H1 (cell line): ENCODE data around the gene RIPOR1. TPM values are rescaled to one million over a fixed set of nuclear protein-coding genes. Genes with fewer than 3 reads are reported as not detected.

Source experiments
- CTCF ChIA-PET: fragments of 300-600 bp; sonication (Branson Sonifier 250); formaldehyde crosslinking; loops from one replicate; lab custom pipeline; 2021; ENCODE audit not compliant: partially characterized antibody; lab: Charles Lee
- POLR2A ChIA-PET: fragments of 300-600 bp; sonication (Branson Sonifier 250); formaldehyde crosslinking; loops from one replicate; lab custom pipeline; 2021; ENCODE audit warnings: inconsistent platforms; ENCODE audit not compliant: partially characterized antibody; lab: Charles Lee
- DNase-seq, 2 experiments: peaks; one replicate each; pipeline versions ENCODE4 v3.0.0 to v3.0.0-alpha.2; 2010 to 2022; ENCODE audit warnings: low spot score in 2 of 2, low read depth in 1 of 2, mixed read lengths in 1 of 2
- FAIRE-seq: peaks from 2 replicates; lab custom pipeline; 2011; peaks lifted over from hg19 to GRCh38; lab: Jason Lieb, UNC
- H2AFZ ChIP-seq: 2 replicates; pipeline ENCODE4 v1.8.1; 2012; ENCODE audit warnings: low read length, inconsistent platforms
- H2AK5ac ChIP-seq: 2 replicates; pipeline ENCODE4 v1.6.1; 2013; ENCODE audit warnings: low read depth, low read length
- H2BK120ac ChIP-seq: replicated peaks from 2 replicates; pipeline ENCODE3; 2013; ENCODE audit warnings: low read depth, low read length, inconsistent platforms
- H2BK12ac ChIP-seq: 2 replicates; pipeline ENCODE4 v1.6.1; 2013; ENCODE audit warnings: low read depth, low read length
- H2BK15ac ChIP-seq: 2 replicates; pipeline ENCODE4 v1.6.1; 2013; ENCODE audit warnings: low read length
- H2BK20ac ChIP-seq: 2 replicates; pipeline ENCODE4 v1.6.1; 2013; ENCODE audit warnings: low read length
- H2BK5ac ChIP-seq: 2 replicates; pipeline ENCODE4 v1.6.1; 2013; ENCODE audit warnings: low read depth, low read length
- H3K14ac ChIP-seq: 2 replicates; pipeline ENCODE4 v1.6.1; 2013; ENCODE audit warnings: inconsistent platforms; ENCODE audit not compliant: insufficient read length
- H3K18ac ChIP-seq: 2 replicates; pipeline ENCODE4 v1.6.1; 2013; ENCODE audit warnings: low read length; ENCODE audit errors: extremely low read depth
- H3K23ac ChIP-seq: 2 replicates; pipeline ENCODE4 v1.6.1; 2013; ENCODE audit warnings: inconsistent platforms; ENCODE audit not compliant: insufficient read length
- H3K23me2 ChIP-seq: 2 replicates; pipeline ENCODE4 v1.6.1; 2013; ENCODE audit warnings: low read depth, low read length
- H3K27ac ChIP-seq: 2 replicates; pipeline ENCODE4 v1.6.1; 2011; ENCODE audit warnings: low read depth, low read length, inconsistent platforms
- H3K27me3 ChIP-seq, 4 experiments: replicated peaks in 1 of 4; 1 replicate in 1 of 4; 2 replicates in 3 of 4; pipeline versions ENCODE4 v1.6.1 to v1.8.1; 2011 to 2013; ENCODE audit warnings: low read length in 3 of 4, mild to moderate bottlenecking in 3 of 4, inconsistent platforms in 2 of 4, mixed read lengths in 2 of 4, moderate library complexity in 1 of 4; ENCODE audit not compliant: control insufficient read depth in 3 of 4, insufficient read depth in 3 of 4; ENCODE audit errors: extremely low read depth in 1 of 4
- H3K36me3 ChIP-seq, 4 experiments: 2 replicates each; pipeline versions ENCODE4 v1.6.1 to v1.8.1; 2011 to 2013; ENCODE audit warnings: mild to moderate bottlenecking in 4 of 4, low read length in 3 of 4, moderate library complexity in 2 of 4, control low read depth in 1 of 4, inconsistent platforms in 1 of 4; ENCODE audit not compliant: insufficient read depth in 4 of 4, control insufficient read depth in 2 of 4
- H3K4ac ChIP-seq: replicated peaks from 2 replicates; pipeline ENCODE3; 2013; ENCODE audit warnings: low read length, low read depth, mixed read lengths, inconsistent platforms; ENCODE audit not compliant: insufficient read length
- H3K4me1 ChIP-seq, 4 experiments: replicated peaks in 1 of 4; 1 replicate in 1 of 4; 2 replicates in 3 of 4; pipeline versions ENCODE4 v1.6.1 to v1.8.1; 2011 to 2013; ENCODE audit warnings: low read length in 3 of 4, inconsistent platforms in 2 of 4, mixed read lengths in 1 of 4; ENCODE audit not compliant: insufficient read depth in 4 of 4, control insufficient read depth in 3 of 4
- H3K4me2 ChIP-seq, 2 experiments: 2 replicates each; pipeline versions ENCODE4 v1.6.1 to v1.8.1; 2011 to 2013; ENCODE audit warnings: low read depth in 2 of 2, low read length in 2 of 2, control low read depth in 1 of 2, inconsistent platforms in 1 of 2, mild to moderate bottlenecking in 1 of 2; ENCODE audit not compliant: insufficient read depth in 1 of 2
- H3K4me3 ChIP-seq, 4 experiments: fragments of 200-600, 300-600 bp in 1 of 4; sonication (generic), shearing (Covaris generic), sonication (Bioruptor Twin) in 1 of 4; 2 replicates each; pipeline versions ENCODE4 v1.5.1 to v1.8.1; 2011 to 2016; ENCODE audit warnings: low read length in 4 of 4, low read depth in 3 of 4, control low read depth in 2 of 4, inconsistent platforms in 2 of 4, mild to moderate bottlenecking in 2 of 4, mixed read lengths in 1 of 4, moderate library complexity in 1 of 4; ENCODE audit not compliant: insufficient read depth in 2 of 4; ENCODE audit errors: extremely low read depth in 1 of 4
- H3K56ac ChIP-seq: replicated peaks from 2 replicates; pipeline ENCODE3; 2013; ENCODE audit warnings: low read depth, mild to moderate bottlenecking, mixed read lengths, low read length, inconsistent platforms; ENCODE audit not compliant: insufficient read length
- H3K79me1 ChIP-seq: 2 replicates; pipeline ENCODE4 v1.6.1; 2013; ENCODE audit warnings: low read depth, low read length, control low read depth
- H3K79me2 ChIP-seq, 2 experiments: 2 replicates each; pipeline versions ENCODE4 v1.6.1 to v1.8.1; 2012 to 2013; ENCODE audit warnings: low read length in 2 of 2, mild to moderate bottlenecking in 2 of 2, inconsistent platforms in 1 of 2; ENCODE audit not compliant: insufficient read depth in 2 of 2, control insufficient read depth in 1 of 2
- H3K9ac ChIP-seq, 4 experiments: replicated peaks in 1 of 4; 1 replicate in 1 of 4; 2 replicates in 3 of 4; pipeline versions ENCODE4 v1.6.1 to v1.8.1; 2011 to 2013; ENCODE audit warnings: low read depth in 3 of 4, low read length in 3 of 4, control low read depth in 2 of 4, mild to moderate bottlenecking in 2 of 4, moderate library complexity in 2 of 4, inconsistent platforms in 1 of 4; ENCODE audit errors: extremely low read depth in 1 of 4
- H3K9me3 ChIP-seq, 2 experiments: 2 replicates each; pipeline versions ENCODE4 v1.6.1 to v1.8.1; 2012 to 2013; ENCODE audit warnings: mild to moderate bottlenecking in 2 of 2, moderate library complexity in 2 of 2, control low read depth in 1 of 2, inconsistent platforms in 1 of 2, low read depth in 1 of 2, low read length in 1 of 2, mixed read lengths in 1 of 2; ENCODE audit not compliant: insufficient read depth in 2 of 2
- H4K20me1 ChIP-seq, 2 experiments: replicated peaks in 1 of 2; 2 replicates each; pipeline versions ENCODE3 to v1.8.1; 2011 to 2013; ENCODE audit warnings: inconsistent platforms in 2 of 2, low read length in 2 of 2, mild to moderate bottlenecking in 1 of 2; ENCODE audit not compliant: insufficient read depth in 2 of 2, control insufficient read depth in 1 of 2
- H4K5ac ChIP-seq: 2 replicates; pipeline ENCODE4 v1.6.1; 2013; ENCODE audit warnings: low read length, low read depth, mixed read lengths, inconsistent platforms; ENCODE audit not compliant: insufficient read length
- H4K8ac ChIP-seq: 2 replicates; pipeline ENCODE4 v1.8.0; 2013; ENCODE audit warnings: mild to moderate bottlenecking, moderate library complexity, low read length, inconsistent platforms; ENCODE audit not compliant: insufficient read depth; ENCODE audit errors: extremely low read depth
- H4K91ac ChIP-seq: replicated peaks from 2 replicates; pipeline ENCODE3; 2013; ENCODE audit warnings: low read length, mixed read lengths, inconsistent platforms; ENCODE audit not compliant: insufficient read length
- ATF2 ChIP-seq: IDR thresholded peaks from 2 replicates; pipeline ENCODE4 v1.6.1; 2012; ENCODE audit warnings: low read length, inconsistent platforms
- CBX5 ChIP-seq: fragments of 300-800, 300-1000 bp; sonication (generic); IDR thresholded peaks from 2 replicates; pipeline ENCODE4 v1.7.1; 2016; ENCODE audit warnings: antibody characterized with exemption, low read length, low read depth
- CTCF ChIP-seq, 3 experiments: IDR thresholded peaks; 1 replicate in 2 of 3; 2 replicates in 1 of 3; pipeline versions ENCODE4 v1.5.1 to v1.6.1; 2011; ENCODE audit warnings: low read length in 3 of 3, mild to moderate bottlenecking in 3 of 3, inconsistent platforms in 2 of 3, low read depth in 1 of 3, moderate library complexity in 1 of 3; ENCODE audit not compliant: insufficient read depth in 1 of 3; ENCODE audit errors: control extremely low read depth in 1 of 3
- EZH2 ChIP-seq: fragments of 200-600 bp; sonication (generic); IDR thresholded peaks from 2 replicates; pipeline ENCODE4 v1.7.1; 2012; ENCODE audit warnings: low read depth, mild to moderate bottlenecking, moderate library complexity, low read length, inconsistent platforms; ENCODE audit not compliant: severe bottlenecking
- HDAC6 ChIP-seq: IDR thresholded peaks from one replicate; pipeline ENCODE4 v1.7.1; 2012; ENCODE audit warnings: low read depth, mild to moderate bottlenecking, inconsistent platforms, low read length, moderate library complexity
- TAF7 ChIP-seq: optimal IDR thresholded peaks from 2 replicates; pipeline ENCODE3; 2011; ENCODE audit warnings: low read depth, mild to moderate bottlenecking, inconsistent platforms, low read length, moderate library complexity, borderline replicate concordance
- TCF12 ChIP-seq: IDR thresholded peaks from 2 replicates; pipeline ENCODE4 v1.6.1; 2011; ENCODE audit warnings: low read depth, mild to moderate bottlenecking, low read length
- YY1 ChIP-seq: IDR thresholded peaks from 2 replicates; pipeline ENCODE4 v1.6.1; 2011; ENCODE audit warnings: low read depth, mild to moderate bottlenecking, low read length
- WGBS, 2 experiments: shearing (Covaris generic) in 1 of 2; methylation state at CpG; one replicate each; pipeline versions ENCODE4 v1.1.6 to v1.1.7; 2013 to 2015; ENCODE audit warnings: low lambda C conversion rate in 2 of 2, mixed read lengths in 2 of 2, inconsistent platforms in 1 of 2, low coverage in 1 of 2, missing lambda C conversion rate in 1 of 2; ENCODE audit not compliant: insufficient replicate concordance in 2 of 2, insufficient coverage in 1 of 2, insufficient read length in 1 of 2; ENCODE audit errors: extremely low coverage in 1 of 2, missing lambda C conversion rate in 1 of 2; 5-methylcytosine and 5-hydroxymethylcytosine counted together
- polyA plus RNA-seq, 7 experiments: library from polyadenylated mRNA; depleted of rRNA in 3 of 7; stranded (reverse) in 5 of 7; unstranded in 2 of 7; fragments of >200 nt in 5 of 7; fragments of 200-250 nt in 2 of 7; gene quantifications; 1 replicate in 5 of 7; 2 replicates in 1 of 7; 4 replicates in 1 of 7; pipeline versions ENCODE4 v1.2.1 to v1.2.3, GENCODE V29; 2011 to 2013; ENCODE audit warnings: missing spikeins in 2 of 7, mixed read lengths in 2 of 7
- total RNA-seq: library from RNA; stranded (reverse); fragmentation: NEBNext Ultra II Directional; extraction: Animal tissue kit (Norgen Biotek cat#: 25700); gene quantifications from 2 replicates; pipeline ENCODE4 v1.2.1, GENCODE V29; 2021

The RIPOR1 gene
- total and polyA plus RNA-seq, 2 of the 8 experiments (the other 6 are each of a cell fraction or from before 2014, with no cell fraction given) = 2.7 to 10.1 TPM

- Histone ChIP-seq H3K9me3 (no peaks in the 10 kb centered on the region), H2BK120ac (no peak overlapping the region), H2BK12ac (no peak overlapping the region), H4K20me1 (peaks cover 4 to 14% of the 10 kb centered on the region in 2 experiments), H3K4me3 (no peak overlapping the region), H3K79me1 (peaks cover 2% of the 10 kb centered on the region; the same call in 1 of the 2 replicates), H4K8ac (no peak overlapping the region), H3K14ac (no peak overlapping the region), H2AFZ (no peak overlapping the region), H3K4ac (no peak overlapping the region), H2BK5ac (no peak overlapping the region), H2BK20ac (no peak overlapping the region), H3K27ac (no peak overlapping the region), H3K4me1 (peaks cover 0 to 4% (median 2%) of the 10 kb centered on the region in 4 experiments; a peak in 3 of 7 replicates), H3K79me2 (no peaks in the 10 kb centered on the region), H3K36me3 (0 out of 8 replicates have a peak, but pooled peaks cover 0 to 3% (median 0%) of the 10 kb centered on the region in 4 experiments), H3K23ac (no peak overlapping the region), H3K23me2 (no peaks in the 10 kb centered on the region), H3K9ac (no peak overlapping the region), H3K27me3 (peaks cover 0 to 6% (median 6%) of the 10 kb centered on the region in 4 experiments; a peak in 4 of 7 replicates), H3K4me2 (no peak overlapping the region), H3K18ac (no peak overlapping the region), H4K91ac (no peak overlapping the region), H3K56ac (no peak overlapping the region), H2BK15ac (no peak overlapping the region), H4K5ac (no peak overlapping the region), H2AK5ac (0 out of 2 replicates have a peak overlapping the region, but pooled peaks have one; percentile 39)
- DNase-seq (no peak), FAIRE-seq (no peak)
- ChIA-PET CTCF (interaction anchor here (0.6 to 10.6 kb wide), 18 partner anchors 8 to 163 kb away, joined by 3 to 165 read pairs (median 9); partner anchors contain the start of genes ACD, C16orf86, CARMIL2 and CTCF), POLR2A (interaction anchor here (0.6 to 11.9 kb wide), 7 partner anchors 9 to 98 kb away, joined by 3 to 105 read pairs (median 9); partner anchors contain the start of genes CARMIL2 and CTCF)
- WGBS, 2 experiments = 92% methylated on average over 7 of the region's 7 CpGs; no CpG with 5 or more reads in 1 of the 2 experiments
- no peak for TF ChIP-seq TAF7
- TF ChIP-seq TCF12 = no peak
- TF ChIP-seq EZH2 = no peak
- TF ChIP-seq HDAC6 = no peak
- no peak for TF ChIP-seq ATF2
- no peak for TF ChIP-seq YY1
- no peak for TF ChIP-seq CBX5
- TF ChIP-seq CTCF (IDR thresholded peaks at IDR 0.05; ENCODE audit: control extremely low read depth in 1 of 3, insufficient read depth in 1 of 3, low read depth in 1 of 3, low read length in 3 of 3) = no peak
These were observed 17.5 kb downstream of the RIPOR1 start for GRCh38 chr16:67546091-67546501.
